Stimulated activated CD8-positive, alpha-beta memory T cell treated with anti-CD3 and anti-CD28 coated beads, Interleukin-12 subunit alpha, Interleukin-12 subunit beta, amount 100 ng/mL, for 4 hours (primary cell): ENCODE results near the gene FOXS1.
"Not testable (repeated sequence)": the region's sequence is repeated elsewhere in the genome, so short reads cannot be mapped to it uniquely, and the experiment has no call there.

ENCODE experiments used
- DNase-seq: peaks from one replicate; pipeline ENCODE4 v3.0.0-alpha.2; 2020; ENCODE audit warnings: low read depth

FOXS1 gene

GRCh38 chr20:31838646-31839292 lies 6.6 kb downstream of the FOXS1 start:
- no peak for DNase-seq

- no peak for DNase-seq
These were observed 7.5 kb downstream of the FOXS1 start for GRCh38 chr20:31837896-31838397.

DNA sequence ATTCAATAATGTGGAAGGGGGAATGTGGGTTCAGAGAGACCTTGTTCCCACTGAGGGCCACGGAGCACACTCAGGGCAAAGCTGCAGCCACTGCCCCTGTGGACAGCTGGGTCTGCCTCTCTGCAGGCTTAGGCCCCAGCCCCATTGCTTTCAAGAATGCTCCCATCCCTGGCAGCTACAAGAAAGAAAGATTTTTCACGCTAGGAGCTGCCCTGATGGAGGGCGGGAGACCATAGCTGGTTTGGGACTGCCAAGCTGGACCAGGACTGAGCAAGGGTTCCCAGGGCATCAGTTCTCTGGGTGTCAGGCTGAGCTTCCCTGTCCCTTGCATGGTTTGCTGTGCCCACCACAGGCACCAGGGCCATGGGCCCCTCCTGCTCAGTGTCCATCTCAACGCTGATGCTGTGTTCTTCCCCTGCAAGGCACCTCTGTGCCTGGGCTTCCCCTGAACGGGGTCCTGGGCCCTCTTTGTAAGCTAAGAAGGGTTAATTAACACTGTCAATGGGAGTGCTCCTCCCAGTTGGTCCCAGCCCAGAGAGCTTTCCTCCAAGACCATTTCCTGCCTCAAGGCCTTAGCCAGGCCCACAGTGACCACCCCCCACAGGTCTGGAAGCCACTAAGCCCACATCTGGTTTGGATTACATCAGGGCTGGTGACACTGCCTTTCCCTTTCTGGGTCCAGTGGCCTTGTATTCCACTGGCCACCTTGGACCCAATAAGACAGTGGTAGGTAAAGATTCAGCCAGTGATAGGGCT lies 8.4 kb downstream of the FOXS1 start:
- no peak for DNase-seq

DNA sequence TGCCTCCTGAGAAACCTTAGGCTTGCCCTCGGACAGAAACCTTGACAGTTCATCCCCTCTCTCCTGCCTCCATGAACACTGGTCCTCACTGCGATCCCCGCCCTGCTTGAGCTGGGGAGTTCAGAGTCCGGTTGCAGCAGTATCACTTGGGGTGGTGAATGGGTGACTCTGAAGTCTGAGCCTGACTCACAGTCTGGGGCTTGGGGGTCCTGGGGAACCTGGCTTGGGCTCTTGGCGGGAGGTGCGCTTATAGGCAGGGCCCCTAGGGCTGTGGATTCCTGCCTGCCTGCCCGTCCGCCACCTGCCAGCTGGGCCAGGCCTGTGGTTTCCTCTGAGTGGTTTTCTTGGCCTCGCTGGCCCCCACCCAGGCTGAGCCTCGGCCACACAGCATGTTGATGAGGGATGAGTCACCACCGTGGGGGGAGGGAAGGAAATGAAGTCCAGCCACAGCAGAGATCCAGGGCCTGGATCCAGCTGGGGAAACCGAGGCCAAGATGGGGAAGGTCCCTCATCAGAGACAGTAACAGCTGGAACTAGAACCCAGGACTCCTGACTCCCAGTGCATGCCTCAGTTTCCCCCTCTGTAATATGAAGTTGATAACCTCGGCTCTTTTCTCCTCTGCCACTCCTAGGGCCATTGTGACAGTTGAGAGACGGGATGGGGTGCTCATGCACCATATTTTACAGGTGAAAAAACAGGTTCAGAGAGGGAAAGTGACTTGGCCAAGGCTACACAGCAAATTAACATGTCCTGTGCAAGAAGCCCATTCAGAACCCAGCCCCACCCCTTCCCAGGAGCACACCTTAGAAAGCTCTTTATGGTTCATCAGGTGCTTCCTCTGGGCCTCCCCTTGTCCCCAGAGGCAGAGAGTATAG lies 9.2 kb downstream of the FOXS1 start:
- DNase-seq = peak; percentile 16

DNA sequence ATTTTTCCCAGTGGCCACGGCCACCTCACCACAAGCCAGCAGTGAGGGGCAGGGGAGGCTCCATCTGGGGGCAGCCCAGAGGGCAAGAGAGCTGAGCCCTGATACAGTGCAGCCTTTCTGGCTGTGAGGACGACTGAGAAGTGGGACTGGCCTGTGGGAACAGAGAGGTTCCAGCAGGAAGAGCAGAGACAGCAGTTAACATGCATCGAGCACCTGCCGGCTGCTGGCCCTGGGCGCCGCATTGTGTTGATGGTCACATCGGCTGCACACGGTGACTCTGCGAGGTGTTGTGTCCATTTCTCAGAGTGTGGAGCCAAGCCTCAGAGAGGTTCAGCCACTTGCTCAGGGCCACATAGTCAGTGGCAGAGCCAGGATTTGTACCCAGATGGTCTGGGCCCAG lies 9.8 kb downstream of the FOXS1 start:
- no peak for DNase-seq

DNA sequence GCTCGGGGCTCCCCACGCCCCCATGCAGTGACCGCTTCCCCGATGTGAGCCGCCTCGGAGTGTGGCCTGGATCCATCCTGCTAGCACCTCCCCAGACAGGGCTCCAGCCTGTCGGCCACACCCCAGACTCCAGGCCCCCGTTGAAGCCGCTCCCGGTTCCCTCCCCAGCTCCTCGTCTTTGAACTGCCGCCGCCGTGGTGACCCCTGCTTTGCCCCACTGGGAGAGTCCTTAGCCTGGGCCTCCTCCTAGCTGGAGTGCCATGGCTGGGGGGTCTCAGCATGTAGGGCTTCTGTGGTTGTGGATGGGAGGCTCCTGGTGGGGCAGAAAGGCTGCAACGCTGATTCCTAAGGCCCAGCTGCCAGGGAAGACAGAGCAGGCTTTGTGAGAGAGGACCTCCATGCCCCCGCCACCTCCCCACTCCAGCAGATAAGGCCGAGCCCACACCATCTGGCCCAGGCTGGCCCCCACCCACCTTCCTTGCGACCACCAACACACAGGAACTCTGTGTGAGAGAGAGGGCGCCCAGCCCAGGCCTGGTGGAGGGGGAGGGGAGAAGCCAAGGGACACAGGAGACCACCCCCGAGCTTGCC lies 11.4 kb downstream of the FOXS1 start:
- DNase-seq = no peak

GRCh38 chr20:31833130-31833930 lies 12.1 kb downstream of the FOXS1 start:
- peak; percentile 24 for DNase-seq

GRCh38 chr20:31831771-31832306 lies 13.6 kb downstream of the FOXS1 start:
- no peak for DNase-seq

DNA sequence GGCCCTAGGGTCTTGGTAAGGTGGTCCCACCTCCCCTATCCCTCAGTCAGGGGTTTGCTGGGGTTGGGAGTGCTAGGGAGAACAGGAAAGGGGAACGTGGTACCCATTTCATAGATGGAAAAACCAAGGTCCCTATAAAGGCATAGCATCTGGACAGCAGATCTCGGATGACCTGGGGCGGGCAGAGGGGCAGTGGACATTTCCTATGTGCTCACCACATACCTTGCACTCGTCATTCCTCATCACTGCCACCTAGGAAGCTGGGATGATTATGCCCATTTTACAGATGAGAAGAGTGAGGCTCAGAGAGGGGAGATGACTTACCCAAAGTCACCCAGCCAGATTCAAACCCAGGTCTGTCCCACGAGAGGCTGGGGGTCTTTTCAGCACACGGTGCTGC lies 14.2 kb downstream of the FOXS1 start:
- DNase-seq = no peak

DNA sequence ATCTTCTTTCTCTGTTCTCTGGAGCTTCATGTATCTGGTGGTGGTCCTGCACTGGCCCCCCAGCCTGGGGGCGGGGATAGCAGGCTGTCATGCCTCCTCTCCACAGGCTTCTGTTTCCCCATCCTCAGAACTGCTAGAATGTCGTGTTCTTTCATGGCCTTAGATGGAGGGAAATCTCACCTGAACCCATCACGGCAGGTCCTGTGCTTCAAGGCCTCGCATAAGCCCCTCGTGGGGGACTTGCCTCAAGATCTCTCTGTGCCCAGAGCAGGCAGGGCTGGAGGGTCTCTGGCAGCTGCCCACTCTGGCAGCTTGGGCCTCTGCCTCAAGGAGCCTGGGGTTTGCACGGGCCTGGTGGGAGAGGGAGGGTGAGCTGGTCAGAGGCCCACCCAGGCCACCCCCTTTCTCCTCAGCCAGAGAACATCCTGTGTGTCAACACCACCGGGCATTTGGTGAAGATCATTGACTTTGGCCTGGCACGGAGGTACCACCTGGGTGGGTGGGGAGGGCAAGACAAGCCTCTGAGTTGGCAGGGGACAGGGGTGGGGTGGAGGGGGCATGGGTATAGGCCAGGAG lies 14.9 kb downstream of the FOXS1 start:
- DNase-seq = no peak

GRCh38 chr20:31829731-31830130 lies 15.7 kb downstream of the FOXS1 start:
- no peak for DNase-seq

- DNase-seq = not testable (repeated sequence)
These were observed 17.4 kb downstream of the FOXS1 start for GRCh38 chr20:31828016-31828415.

DNA sequence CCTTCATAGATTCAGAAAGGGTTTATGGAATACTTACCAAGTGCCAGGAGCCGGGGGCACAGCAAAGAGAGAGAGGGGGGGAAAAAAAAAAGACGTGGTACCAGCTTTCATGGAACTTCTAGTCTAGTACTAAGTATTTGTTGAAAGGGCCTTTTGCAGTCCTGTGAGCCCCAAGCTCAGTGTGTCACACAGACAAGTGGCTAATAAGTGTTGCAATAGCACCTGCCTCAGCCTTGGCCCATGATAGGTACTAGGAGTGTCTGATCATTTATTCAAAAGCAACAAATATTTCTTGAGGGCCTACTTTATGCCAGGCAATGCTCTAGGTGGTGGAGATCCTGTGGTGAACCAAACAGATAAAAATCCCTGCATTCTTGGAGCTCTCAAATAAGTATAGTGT lies 18.3 kb downstream of the FOXS1 start:
- no peak for DNase-seq

GRCh38 chr20:31826074-31826473 lies 19.3 kb downstream of the FOXS1 start:
- DNase-seq = no peak

GRCh38 chr20:31824554-31825313 lies 20.7 kb downstream of the FOXS1 start:
- DNase-seq = no peak

DNA sequence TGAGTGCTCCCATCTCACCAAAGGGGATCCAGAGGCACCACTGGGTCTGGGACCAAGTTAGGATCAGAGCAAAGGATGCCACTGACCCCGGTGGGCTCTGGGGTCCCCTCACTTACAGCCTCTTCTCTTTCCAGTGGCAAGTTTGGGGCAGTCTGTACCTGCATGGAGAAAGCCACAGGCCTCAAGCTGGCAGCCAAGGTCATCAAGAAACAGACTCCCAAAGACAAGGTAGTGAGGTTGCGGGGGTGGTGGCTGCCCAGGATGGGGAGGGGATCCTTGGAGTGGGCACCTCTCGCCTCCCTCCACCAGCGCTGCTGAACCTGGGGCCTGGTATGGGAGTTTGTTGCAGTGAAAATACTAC lies 21.3 kb downstream of the FOXS1 start:
- DNase-seq = no peak

DNA sequence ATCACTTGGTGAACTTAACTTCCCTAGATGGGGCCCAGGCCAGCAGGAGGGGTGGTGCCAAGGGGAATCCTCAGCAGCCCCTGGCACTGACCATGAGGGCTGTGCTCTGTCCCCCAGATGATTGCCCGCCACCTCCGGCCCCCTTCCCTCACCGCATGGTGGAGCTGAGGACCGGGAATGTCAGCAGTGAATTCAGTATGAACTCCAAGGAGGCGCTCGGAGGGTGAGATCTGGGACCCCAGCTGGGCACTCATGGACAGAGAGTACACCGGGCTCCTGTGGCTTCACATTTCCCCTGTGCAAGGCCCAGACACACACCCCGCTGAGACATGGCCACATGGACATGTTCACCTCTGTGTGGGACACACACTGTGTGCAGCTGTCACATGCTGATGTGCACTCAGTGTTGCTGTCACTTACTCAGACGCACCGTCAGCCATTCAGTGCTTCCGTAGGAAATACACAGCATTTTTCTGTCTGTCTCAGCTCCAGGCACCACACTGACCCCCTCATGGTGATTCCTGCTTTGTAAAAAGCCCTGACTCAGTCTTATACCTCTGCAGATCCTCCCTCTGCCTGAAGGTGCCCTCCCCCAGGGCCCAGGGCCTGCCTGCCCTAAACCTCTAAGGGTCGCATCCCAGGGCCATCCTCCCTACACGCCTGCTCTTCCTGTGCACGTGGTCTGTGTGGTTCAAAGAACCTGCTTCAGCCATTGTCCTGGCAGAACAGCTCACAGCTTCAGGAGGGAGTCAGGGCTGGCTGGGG lies 21.9 kb downstream of the FOXS1 start:
- no peak for DNase-seq

GRCh38 chr20:31822421-31823330 lies 22.7 kb downstream of the FOXS1 start:
- peak; percentile 56 for DNase-seq
